Mononuclear cell (primary cell): Measurements from ENCODE around the gene CPNE8. TPM values are rescaled to one million over a fixed set of nuclear protein-coding genes. Genes with fewer than 3 reads are reported as not detected.

Experiments
- H3K27me3 ChIP-seq: 2 replicates; pipeline ENCODE4 v1.6.0; 2011; ENCODE audit warnings: low read length, control low read depth; ENCODE audit not compliant: insufficient read depth
- H3K4me1 ChIP-seq: 2 replicates; pipeline ENCODE4 v1.5.1; 2011; ENCODE audit warnings: mild to moderate bottlenecking, low read length, control low read depth; ENCODE audit not compliant: insufficient read depth
- H3K4me3 ChIP-seq: 2 replicates; pipeline ENCODE4 v1.5.1; 2011; ENCODE audit warnings: mild to moderate bottlenecking, low read length, moderate library complexity
- H3K9me3 ChIP-seq: 2 replicates; pipeline ENCODE4 v1.5.1; 2011; ENCODE audit warnings: low read depth, mild to moderate bottlenecking, control low read depth, low read length
- total RNA-seq: library from RNA; depleted of rRNA; stranded (reverse); fragments of >200 nt; gene quantifications from one replicate; pipeline ENCODE4 v1.2.3, GENCODE V29; 2012

CPNE8 gene
- 8.5 TPM for total RNA-seq

DNA sequence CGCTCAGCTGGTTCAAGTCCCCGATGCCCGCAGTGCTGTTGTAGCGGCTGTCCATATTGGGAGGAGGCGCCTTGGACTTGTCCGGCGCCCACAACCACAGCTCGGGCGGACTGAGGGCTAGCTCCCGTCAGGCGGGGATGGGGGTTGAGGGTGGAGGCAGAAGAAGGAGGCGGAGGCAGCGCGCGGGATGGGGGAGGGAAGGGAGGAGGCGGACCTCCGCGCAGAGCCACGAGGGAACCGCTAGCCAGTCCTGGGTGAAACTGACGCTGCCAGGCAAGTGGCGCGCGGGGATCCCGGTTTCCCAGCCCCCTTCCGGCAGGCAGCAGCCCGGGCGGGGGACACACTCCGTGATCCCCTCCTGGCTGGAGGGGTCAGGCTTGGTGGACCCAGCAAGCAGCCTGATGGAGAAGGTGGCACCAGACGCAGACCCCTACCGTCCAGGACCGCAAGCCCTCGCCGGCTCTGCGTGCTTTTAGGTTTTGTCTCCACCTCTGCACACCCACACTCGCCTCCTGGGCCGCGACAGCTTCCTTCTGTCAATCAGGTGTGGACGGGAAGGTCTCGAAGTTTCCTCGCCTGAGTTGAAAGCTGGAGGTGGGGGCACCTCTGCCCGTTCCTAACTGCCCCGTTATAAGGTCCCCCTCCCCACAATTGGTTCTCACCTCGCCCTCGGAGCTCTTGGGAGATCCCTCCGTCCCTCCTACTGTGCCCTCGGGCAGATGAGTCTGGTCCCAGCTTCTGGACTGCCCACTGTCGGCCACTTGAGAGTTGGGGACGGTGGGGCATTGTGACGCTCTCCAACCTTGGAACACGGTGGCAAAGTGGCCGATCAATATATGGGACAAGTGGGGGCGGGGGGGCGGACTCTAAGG, at the start of gene CPNE8:
CPNE8 (minus strand) TSS at position 112 of the 872 bp plus-strand sequence; CDS start at position 55, 57 bp downstream.
- H3K4me3 ChIP-seq: peak within 1 kb of the TSS; percentile 58
- no peaks in the 10 kb centered on the region for H3K27me3 ChIP-seq
- no peaks in the 10 kb centered on the region for H3K9me3 ChIP-seq
- H3K4me1 ChIP-seq: peaks cover 27% of the 10 kb centered on the region

DNA sequence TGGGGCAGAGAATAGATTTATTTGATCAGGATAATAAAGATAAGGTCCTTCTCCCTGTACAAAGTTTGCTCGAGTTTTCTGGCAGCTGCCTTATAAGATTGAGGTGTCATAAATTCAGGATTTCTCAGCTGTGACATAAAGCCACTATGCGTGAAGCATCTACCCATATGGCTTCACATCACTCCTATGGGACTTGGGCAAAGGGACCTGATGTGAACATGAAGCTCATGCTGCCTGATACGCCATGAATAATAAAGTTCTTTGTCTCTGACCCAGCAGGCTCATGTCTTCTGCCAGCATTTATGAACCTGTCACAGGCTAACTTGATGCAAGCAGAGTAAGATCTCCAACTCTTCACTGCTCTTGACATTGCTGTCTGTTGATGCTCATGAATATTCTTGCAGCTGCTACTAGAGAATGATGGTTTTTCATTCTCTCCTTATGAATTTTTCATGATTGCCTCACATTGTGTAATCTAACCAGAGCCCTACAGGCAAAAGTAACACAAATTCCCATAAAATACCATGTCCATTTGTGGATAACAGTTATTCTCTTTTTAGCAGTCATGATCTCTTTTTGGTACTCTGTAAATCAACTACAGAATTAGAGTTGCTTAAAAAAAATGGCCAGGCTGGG, 49.0 kb upstream of the CPNE8 start:
- no peaks in the 10 kb centered on the region for H3K9me3 ChIP-seq
- no peak overlapping the region for H3K4me3 ChIP-seq
- H3K4me1 ChIP-seq: no peaks in the 10 kb centered on the region
- no peaks in the 10 kb centered on the region for H3K27me3 ChIP-seq

DNA sequence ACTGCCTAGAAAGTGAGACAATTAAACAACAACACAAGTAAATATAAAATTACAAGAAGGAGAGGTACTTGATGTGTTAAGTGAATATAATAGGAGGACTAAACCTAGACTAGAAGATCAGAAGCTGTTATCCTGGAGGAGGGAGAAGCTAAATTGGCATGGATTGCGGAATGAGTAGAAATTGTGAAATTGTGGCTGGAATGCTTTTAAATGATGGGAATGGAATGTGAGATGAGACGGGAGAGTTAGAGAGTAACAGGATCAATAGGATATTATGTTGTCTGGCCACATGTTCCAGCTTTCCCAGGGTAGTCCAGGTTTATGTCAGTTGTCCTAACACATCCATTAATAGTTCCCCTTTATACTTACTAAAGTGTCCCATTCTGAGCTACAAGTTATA, 44.0 kb upstream of the CPNE8 start:
- no peaks in the 10 kb centered on the region for H3K4me1 ChIP-seq
- no peak overlapping the region for H3K4me3 ChIP-seq
- H3K9me3 ChIP-seq: no peaks in the 10 kb centered on the region
- H3K27me3 ChIP-seq: no peaks in the 10 kb centered on the region

DNA sequence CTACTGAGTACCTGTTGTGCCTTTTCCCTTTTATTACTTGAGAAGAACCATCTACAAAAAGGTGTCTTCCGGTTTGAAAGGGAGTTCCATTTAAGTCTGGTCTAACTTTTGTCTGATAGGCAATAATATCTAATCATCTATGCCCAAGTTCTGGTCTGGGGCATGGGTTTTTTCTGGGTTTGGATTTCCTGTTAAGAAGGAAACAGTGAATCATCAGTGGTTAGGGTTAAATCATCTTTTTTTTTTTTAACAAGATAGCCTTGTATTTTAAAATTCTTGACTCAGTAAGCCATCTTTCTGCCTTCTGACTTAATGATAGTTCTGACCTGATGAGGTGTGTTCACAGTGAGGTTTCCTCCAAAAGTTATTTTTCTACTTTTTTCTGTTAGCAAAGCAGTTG, 29.3 kb upstream of the CPNE8 start:
- H3K4me1 ChIP-seq: no peaks in the 10 kb centered on the region
- no peaks in the 10 kb centered on the region for H3K9me3 ChIP-seq
- H3K27me3 ChIP-seq: no peaks in the 10 kb centered on the region
- no peak overlapping the region for H3K4me3 ChIP-seq

DNA sequence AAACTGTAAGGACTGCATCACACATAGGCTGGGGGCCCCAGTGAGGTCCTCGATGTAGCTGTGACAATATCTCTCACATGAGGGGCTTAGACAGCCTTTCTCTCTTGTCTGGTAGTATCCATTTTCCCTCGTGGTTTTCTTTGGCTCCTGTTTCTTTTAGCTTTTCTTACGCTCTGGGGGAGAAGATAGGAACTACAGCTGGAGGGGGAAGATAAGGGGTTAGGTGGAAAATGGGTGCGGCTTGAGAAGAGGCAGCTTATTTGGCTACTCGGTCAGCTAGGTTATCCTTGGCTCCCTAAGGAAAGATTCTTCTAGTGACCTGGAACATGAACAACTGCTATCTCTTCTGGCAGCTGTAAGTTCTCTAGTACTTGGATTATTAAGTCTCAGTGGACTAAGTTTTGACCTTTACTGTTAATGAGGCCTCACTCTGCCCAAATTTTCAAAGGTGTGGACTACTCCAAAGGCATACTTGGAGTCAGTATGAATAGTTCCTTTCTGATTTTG, 28.7 kb upstream of the CPNE8 start:
- Histone ChIP-seq H3K27me3 (no peaks in the 10 kb centered on the region), H3K4me3 (no peak overlapping the region), H3K4me1 (no peaks in the 10 kb centered on the region), H3K9me3 (no peaks in the 10 kb centered on the region)

DNA sequence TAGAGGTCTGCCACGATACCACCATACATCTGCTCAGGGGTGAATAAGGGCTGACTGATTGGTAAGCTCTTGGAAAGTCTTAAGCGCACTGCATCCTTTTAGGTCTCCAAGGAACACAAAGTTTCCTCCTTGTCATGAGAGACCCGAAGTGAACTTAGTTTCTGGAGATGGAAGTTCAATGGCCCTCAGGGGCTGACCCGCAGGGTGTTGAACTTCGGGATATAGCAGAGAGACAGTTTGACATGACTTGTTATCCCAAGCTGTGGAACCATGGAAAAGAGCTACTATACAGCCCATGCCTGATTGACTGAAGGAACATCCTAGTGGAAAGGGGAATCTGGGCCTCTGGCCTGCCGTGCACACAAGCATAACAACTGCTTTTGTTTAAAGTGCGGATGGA, 26.9 kb upstream of the CPNE8 start:
- Histone ChIP-seq H3K4me1 (no peaks in the 10 kb centered on the region), H3K4me3 (no peak overlapping the region), H3K27me3 (no peaks in the 10 kb centered on the region), H3K9me3 (no peaks in the 10 kb centered on the region)

DNA sequence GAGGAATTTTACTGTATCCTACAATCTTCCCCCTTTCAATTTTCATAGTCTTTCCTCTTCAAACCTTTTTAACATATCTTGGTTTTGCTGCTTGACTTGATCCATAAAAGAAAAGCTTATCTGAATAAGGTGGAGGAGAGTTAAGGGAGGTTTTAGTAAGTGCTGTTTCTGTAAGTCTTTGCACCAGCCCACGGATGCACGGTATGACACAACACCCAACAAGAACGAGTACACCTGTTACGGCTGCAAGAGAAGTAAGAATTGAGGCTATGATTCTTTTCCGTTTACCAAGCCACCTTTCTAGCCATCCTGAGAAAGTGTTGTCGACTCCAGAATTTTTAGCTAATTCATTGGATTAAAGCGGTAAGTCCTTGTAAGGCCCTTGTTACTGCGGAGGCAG, 26.1 kb upstream of the CPNE8 start:
- no peaks in the 10 kb centered on the region for H3K4me1 ChIP-seq
- no peak overlapping the region for H3K4me3 ChIP-seq
- H3K27me3 ChIP-seq: peaks cover 2% of the 10 kb centered on the region
- H3K9me3 ChIP-seq: no peaks in the 10 kb centered on the region

DNA sequence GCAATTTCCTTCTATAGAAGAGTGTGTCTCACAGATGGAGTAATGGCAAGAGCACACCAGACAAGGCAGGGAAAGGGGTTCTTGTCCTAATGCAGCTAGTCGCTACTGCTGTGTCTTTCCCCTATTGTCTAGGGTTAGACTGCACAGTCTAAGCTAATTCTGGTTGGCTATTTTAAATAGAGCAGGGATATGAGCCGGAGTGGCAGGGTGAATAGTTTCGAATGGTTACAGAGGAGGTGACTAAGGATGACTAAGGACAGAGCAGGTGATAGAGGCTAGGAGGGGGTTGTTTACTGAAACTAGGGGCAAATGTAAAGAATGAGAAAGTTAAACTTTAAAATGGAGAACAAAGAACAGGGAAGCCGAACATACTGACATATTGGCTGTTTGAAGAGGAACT, 25.6 kb upstream of the CPNE8 start:
- Histone ChIP-seq H3K9me3 (no peaks in the 10 kb centered on the region), H3K4me3 (no peak overlapping the region), H3K27me3 (peaks cover 2% of the 10 kb centered on the region), H3K4me1 (no peaks in the 10 kb centered on the region)

DNA sequence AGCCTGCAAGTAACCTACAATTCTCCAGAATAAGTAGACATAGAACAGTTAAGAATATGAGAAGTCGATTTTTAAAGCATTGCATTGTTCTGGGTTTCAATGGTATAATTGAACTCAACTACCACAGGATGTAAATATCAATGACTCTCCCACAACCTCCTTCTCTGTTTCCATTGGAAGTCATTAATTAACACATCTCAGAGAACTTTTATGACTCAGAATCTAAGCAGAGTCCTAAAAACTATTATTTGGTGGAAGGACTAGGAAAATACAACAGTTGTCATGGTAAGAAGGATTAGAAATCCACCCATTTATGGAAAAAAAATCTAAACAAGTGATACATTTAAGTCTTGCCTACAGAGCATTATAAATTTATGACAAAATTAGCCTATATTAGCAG, 21.1 kb upstream of the CPNE8 start:
- H3K9me3 ChIP-seq: no peaks in the 10 kb centered on the region
- no peak overlapping the region for H3K4me3 ChIP-seq
- H3K27me3 ChIP-seq: peaks cover 2% of the 10 kb centered on the region
- no peaks in the 10 kb centered on the region for H3K4me1 ChIP-seq

DNA sequence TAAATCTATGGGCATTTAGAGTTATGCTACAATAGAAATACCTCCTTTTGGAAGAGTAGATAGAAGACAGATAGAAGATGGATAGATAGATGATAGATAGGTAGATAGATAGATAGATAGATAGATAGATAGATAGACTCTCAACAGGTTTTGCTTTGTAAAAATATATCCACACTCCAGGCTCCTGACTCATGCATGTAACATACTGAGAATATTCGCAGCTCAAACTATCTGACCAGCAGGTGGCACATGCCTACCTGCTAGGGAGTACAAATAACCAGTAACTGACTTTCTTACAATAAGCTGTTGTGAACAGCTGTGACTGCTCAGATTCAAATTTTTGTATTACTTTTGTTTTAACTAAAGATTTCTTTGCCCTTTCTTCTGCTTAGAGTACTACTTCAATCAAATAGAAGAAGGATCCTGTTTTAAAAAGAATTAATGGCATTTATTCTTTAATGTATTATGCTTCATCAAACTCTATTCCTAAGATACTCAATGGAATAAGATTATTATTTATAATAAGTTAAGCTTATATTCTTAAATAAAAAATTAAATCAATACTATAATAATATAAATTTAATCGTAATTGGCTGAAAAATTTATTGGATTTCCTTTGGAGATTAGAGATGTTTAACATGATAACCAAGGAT, 15.8 kb upstream of the CPNE8 start:
- H3K4me1 ChIP-seq: no peaks in the 10 kb centered on the region
- H3K9me3 ChIP-seq: no peaks in the 10 kb centered on the region
- H3K4me3 ChIP-seq: no peak overlapping the region
- H3K27me3 ChIP-seq: no peaks in the 10 kb centered on the region

DNA sequence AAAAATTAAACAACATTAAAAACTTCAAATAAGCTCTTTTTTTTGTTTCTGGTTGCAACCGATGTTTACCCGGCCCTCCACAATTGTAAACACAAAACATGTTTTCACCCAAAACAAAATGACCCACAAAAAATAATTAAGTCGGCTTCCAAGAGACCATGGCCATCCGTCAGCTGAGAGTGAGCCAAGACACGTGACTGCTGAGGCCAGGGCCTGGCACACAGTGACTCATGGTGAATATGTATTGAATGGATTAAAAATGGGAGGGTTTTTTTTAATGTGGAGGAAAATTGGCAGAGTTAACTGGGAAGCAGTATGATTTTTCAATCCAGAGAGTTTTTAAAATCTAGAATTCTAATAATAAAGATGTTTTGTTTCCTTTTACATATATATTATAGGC, 13.8 kb upstream of the CPNE8 start:
- H3K27me3 ChIP-seq: no peaks in the 10 kb centered on the region
- H3K9me3 ChIP-seq: no peaks in the 10 kb centered on the region
- no peak overlapping the region for H3K4me3 ChIP-seq
- no peaks in the 10 kb centered on the region for H3K4me1 ChIP-seq

DNA sequence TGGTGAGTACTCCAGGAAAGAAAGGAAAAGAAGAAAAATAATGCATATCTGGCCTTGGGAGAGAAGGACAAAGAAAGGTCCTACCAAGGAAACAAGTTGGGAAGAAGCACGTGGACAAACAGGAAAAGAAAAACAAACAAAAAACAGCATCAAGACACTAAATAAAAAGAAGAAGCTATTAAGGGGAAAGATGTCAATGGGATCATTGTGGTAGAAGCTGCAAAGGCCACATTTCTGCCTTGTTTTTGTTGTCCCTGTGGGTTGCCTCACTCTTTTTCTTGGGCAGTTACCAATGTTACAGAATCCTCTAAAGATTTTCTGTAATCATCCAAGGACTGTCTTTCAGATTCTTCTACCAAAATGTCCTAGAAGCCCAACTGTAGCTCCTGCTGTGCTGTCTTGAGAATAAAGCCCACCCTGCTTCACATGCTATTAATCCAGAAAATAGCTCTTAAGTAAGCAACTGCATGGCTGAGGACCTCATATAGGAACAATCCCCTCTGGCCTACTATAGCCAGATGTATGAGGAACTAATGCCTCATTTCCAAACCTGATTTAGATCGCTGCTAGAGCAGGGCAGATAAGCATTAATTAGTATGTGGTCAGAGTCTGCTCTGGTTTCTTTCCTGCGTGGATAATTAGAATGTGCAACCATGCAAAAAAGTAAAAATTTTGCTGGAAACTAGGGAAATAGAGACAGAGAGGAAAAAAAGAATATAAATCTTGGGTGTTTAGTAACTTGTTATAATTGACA, 10.2 kb upstream of the CPNE8 start:
- Histone ChIP-seq H3K9me3 (no peaks in the 10 kb centered on the region), H3K27me3 (no peaks in the 10 kb centered on the region), H3K4me1 (no peaks in the 10 kb centered on the region), H3K4me3 (no peak overlapping the region)

DNA sequence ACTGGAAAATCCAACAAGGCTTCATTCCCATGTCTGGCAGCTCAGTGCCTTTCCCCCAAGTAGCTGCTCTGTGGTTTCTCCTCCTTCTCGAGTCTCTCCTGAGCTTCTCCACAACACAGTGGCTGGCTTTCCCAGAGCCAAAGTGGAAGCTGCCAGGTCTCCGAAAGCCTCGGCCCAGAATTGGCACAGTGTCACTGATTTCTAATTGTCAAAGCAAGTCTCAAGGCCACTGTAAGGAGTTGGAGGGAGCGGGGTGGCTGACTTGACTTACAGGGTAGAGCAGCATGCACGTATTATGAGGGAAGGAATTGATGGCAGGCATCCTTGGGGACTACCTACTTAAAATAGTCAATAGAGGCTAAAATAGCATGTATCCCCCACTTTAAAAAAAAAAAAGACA, 6.7 kb upstream of the CPNE8 start:
- H3K9me3 ChIP-seq: no peaks in the 10 kb centered on the region

DNA sequence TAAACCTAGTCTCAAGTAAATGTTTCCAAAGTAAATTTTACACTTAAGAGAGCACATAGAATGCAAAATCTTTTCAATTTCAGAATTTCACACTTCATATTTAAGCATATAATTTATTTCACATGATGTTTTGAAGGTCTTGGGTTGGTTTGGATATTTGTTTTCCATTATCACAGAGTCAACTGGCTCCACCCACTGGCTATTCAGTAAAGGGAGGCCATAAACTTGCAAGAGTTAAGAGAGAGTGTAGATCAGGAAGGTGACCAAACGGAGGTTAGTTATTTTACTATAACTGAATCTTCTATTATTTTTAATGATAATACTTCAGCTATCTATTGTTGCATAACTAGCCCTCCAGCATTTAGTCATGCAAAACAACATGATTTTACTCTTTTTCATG, 6.2 kb upstream of the CPNE8 start:
- H3K27me3 ChIP-seq: no peaks in the 10 kb centered on the region
- H3K9me3 ChIP-seq: no peaks in the 10 kb centered on the region
- peaks cover 7% of the 10 kb centered on the region for H3K4me1 ChIP-seq
- H3K4me3 ChIP-seq: no peak overlapping the region

More for the DNA sequence above, 6.7 kb upstream of the CPNE8 start:
- Histone ChIP-seq H3K4me1 (peaks cover 3% of the 10 kb centered on the region), H3K4me3 (no peak overlapping the region), H3K27me3 (no peaks in the 10 kb centered on the region)
